Activated CD4-positive, CD25-positive, alpha-beta regulatory T cell treated with anti-CD3 and anti-CD28 coated beads, Interleukin-2, amount 50 U/mL, for 16 hours (primary cell): ENCODE measurements around the gene MAS1L.

Experiments used
- DNase-seq: peaks from one replicate; pipeline ENCODE4 v3.0.0-alpha.2; 2020; ENCODE audit warnings: low read depth, low spot score

The MAS1L gene

DNA sequence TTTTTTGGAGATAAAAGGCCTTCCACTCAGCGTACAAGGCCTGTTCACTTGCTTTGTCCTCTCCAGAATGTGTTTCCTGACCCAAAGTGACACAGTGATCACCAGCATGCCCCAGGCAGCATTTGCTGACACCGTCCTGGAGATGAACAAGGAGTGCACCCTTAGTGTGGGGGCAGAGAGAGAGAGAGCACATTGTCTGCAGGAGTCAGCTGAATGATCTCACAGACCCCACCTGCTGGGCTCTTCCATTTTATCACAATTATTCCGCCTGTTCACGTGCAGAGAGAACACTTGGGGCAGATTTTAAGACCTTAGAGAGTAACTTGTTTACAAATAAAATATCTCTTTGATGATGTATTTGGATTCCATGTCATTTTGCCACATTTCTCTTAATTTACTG is 22.4 kb upstream of the MAS1L start:
- no peak for DNase-seq

DNA sequence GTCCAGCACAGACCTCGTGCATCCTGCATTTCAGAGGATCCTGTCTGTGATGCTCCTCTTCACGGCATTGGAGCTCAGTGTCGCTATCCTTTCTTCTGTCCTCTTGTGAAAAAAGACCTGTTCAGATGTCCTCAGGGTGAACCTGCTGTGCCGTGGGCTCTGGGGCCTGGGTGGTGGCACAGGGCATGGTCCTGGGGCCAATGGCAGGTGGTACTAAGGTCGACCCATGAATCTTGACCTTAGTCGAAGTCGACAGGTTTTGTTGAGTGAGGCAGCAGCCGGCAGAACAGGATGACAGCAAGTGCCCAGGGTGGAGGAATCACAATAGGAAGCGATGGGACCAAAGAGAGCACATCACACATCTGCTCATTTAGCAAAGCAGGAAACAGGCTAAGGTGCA is 22.0 kb upstream of the MAS1L start:
- no peak for DNase-seq

DNA sequence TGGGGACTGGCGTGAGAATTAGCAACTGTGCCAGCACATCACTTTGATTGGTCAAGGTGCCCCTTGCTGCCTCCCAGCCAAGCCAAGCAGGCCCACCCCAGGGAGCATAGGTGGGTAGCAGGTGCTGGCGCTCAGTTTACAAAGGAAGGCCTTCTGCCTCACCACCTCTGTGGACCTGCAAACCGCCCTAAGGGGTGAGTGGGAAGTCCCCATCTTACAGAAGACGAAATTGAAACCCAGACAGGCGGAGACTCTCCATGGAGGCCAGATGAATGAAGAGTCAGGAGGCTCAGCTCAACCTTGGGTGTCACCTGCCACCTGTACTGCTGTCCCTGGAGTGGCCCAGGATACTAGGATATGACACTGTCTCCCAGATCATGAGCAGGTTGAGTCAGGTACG is 21.5 kb upstream of the MAS1L start:
- no peak for DNase-seq

DNA sequence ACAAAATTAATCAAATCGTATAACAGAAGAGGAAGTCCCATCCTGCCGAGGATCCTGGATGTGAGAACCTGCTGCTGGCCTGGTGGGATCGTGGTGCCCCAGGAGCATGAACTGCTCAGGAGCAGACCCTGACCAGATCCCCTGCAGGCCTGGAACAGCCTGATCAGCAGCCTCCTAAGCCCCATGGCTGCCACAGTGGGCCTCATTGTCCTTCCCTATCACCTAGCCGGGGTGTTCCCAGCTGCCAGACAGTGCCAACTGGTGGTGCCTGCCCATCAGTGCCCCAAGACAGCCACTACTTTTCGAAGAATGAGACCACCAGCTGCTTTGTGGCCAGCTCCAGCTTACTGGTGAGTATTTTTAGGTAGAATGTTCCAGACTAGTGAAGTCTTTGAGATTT is 19.6 kb upstream of the MAS1L start:
- no peak for DNase-seq

DNA sequence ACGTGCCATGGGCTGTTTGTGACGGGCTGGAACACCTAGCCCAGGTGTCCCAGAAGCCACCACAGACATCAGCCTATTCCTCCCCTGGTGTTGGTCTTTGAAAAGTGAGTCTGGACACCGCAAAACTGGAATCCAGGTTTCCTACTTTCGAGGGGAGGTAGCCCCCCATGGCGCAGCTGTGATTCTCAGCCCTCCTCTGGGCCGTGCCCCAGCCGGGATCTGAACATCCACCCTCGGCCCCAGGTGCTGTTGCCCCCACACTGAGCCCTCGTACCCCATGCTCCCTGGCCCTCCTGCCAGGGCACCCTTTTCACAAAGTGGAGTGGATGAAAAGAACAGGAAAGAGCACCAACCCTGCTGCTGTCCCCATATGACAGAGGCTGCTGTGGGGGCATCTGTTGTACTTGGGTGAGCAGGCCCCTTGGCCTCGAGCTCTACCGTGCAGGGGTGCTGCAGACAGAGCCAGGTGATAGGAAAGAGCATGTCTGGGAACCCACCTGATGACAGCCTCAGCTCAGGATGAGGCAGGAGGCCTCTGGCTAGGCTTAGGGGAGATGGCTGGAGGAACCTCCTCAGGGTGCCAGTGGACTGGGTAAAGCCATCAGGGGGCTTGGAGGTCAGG is 18.8 kb upstream of the MAS1L start:
- no peak for DNase-seq

DNA sequence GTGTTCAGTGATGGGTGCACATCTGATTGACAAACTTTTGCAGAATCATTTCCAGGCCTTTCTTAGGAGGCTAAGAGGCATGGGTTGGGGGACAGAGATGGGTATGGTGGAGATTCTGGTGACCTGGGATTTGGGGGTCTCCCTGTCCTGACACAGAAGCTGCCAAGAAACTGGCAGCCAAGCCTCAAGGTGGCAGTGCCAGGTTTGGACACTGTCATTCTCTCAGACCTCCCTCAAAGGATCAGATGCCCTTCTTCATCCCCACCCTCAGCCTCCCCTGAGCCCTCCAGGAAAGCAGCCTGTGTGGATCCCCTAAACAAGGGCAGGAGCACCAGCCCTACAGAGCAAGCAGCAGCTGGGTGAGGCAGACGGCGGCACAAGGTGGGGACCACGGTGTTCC is 18.1 kb upstream of the MAS1L start:
- no peak for DNase-seq

DNA sequence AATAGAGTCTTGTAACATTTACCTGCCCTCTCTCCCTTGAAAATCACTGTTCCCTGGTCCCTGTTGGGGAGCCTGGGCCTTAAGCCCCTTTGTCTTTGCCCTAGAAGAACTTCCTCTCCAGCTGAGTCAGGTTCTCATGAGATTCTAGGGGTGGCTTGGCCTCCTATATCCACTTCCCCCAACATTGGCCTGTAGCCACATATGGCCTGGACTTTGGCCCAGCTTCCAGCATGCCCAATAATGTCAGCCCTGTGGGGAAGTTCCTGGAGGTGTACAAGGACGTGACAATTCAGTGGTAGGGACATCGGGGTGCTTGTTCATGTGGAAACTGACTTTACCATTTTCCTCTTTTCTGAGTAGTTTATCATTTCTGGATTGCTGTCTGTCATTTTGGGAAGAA is 17.2 kb upstream of the MAS1L start:
- no peak for DNase-seq

DNA sequence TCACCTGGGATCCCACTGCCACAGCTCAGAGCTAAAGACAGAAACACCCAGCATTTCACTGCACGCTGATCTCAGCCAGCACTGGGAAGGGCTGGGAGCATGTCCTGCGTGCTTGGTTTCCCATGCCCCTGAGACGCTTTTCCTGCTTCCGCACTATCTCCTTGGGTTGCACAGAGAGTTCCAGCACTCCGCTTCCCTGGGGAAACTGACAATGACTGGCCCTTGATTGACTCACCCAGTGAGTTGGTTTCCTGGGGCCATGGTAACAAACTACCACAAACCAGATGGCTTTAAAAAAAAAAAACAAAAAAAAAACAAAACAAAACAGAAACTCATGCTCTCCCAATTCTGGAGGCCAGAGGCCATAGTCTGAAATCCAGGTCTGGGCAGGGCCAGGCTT is 14.8 kb upstream of the MAS1L start:
- no peak for DNase-seq

DNA sequence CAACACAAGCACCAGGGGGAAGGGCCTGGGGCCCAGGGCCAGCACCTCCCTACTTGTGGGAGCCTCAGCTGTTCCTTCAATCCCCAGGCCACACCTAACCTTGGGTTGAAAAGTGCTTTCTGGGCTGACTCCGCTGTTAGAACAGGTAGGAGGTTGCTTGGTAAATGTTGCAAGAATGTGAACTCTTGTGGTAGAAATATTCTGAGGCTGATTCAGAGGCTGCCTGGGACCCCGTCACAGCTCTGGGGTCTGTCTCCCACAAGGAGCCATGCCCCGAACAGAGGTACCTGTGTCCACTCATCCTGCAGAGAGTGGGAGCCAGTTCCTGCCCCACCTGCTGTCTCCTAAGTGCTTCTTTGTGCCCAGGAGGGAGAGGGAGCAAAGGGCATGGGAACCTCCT is 14.4 kb upstream of the MAS1L start:
- DNase-seq, result no peak

DNA sequence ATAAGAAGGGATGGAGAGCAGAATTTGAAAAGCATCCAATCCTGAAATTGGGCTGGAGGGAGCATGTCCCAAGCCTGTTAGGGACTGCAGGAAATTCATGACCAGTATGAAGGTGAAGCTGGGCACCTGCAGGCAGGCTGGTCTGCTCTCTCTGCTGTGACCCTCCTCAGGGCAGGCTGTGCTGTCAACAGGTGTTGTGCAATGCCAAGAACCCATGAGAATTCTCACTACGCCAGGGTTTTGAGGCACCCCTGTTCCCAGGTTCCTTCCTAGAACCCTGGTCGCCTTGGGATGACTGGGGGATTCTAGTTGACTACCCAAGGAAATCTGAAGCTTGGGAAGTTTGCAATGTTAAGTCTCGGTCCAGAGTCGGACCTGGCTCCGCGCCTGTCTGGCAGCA is 13.3 kb upstream of the MAS1L start:
- no peak for DNase-seq

DNA sequence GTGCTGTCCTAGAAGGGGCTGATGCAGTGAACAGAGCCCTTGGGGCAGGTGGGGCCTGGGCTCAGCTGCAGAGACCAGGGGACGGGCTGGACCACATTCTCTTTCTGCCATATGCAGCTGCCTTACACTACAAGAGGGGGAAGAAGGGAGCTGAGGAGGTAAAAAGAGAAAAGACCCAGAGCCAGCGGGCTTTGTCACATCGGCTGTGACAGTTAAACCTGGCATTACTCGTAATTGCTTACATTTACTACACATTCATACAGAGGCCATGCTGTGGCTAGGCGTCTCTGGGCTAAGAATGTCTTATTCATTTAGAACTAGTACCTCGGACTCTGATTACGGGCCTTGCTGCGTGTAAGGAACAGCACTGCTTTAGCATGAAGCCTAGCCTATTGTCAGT is 12.8 kb upstream of the MAS1L start:
- DNase-seq, result no peak

DNA sequence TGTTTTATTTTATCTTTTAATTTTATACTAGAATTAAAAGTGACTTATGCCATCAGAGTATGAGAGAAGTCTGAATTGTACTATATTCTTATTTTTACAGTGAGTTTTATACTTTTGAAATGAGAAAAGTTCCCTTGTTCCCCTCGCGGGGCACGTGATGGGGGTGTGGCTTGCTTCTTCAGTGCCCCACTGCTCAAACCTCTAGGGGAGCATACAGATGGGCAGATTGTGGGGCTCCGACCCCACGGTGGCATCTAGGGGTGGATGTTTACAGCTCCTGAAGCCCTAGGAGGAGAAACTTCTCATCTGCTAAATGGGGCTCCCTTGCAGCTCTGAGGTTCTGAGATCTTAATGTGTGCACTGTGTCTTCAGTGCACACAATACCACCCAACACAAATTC is 11.9 kb upstream of the MAS1L start:
- no peak for DNase-seq

DNA sequence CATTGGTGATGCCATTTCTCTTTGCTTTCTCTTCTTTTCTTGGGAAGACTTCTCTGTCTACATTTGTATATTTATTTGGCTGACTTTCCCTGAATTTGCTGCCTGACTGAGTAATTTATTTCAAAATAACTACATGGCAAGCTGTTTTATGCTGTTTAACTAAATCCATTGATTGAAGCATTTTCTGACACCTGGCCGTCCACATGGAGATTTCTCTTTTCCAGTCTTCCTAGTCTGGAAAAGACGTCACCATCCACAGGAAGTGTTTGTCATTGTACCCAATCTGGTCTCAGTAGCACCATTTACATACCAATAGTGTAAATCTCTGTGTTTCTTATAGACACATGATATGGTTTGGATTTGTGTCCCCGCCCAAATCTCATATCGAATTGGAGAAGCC is 9.2 kb upstream of the MAS1L start:
- no peak for DNase-seq

DNA sequence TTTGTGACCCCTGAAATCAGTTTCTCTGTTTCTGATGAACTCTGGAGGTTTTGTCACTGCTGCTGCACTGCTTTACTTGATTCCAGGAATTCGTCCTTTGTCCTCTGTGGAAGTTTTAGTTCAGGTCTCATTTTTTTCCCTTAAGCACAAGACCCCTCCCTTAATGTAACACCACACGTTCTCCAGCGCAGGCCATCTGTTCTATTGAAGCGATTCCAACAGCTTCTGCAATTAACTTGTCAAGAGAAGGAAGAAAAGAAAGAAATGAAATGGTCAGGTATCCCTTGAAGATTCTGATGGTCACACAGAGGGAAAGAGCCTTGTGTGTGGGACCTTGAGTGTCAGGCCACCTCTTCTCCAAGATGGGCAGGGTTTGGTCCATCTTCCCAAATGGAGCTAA is 7.8 kb upstream of the MAS1L start:
- no peak for DNase-seq

DNA sequence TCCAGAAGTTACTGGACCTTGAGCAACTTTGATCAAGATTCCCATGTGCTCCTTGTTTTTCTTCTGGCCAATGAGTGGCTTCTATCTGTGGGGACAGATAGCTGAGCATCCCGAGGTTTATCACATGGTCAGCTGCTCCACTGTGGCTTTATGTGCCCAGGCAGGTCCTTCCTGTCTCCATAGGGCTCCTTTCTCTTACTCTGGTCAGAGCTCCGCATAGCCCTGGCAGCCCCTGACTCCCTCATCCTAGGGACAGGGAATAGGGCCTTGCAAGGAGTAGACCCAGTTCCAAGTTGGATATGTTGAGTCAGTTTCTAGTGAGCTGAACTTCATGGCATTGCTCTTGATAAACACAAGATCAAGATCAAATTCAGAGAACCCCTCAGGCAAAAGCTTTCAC is 6.4 kb upstream of the MAS1L start:
- no peak for DNase-seq

DNA sequence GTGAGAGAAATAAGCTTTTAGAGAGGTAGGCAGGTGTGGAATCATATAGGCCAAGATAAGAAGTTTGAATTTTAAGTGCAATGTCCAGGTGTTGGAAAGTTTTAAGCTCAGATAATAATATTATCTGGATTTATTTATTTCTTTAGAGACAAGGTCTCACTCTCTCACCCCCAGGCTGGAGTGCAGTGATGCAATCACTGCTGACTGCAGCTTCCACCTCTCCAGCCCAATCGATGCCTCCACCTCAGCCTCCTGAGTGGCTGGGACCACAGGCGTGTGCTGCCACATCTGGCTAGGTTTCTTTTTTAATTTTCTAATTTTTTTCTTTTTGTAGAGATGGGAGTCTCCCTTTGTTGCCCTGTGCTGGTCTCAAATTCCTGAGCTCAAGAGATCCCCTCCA is 5.5 kb upstream of the MAS1L start:
- DNase-seq, result no peak

DNA sequence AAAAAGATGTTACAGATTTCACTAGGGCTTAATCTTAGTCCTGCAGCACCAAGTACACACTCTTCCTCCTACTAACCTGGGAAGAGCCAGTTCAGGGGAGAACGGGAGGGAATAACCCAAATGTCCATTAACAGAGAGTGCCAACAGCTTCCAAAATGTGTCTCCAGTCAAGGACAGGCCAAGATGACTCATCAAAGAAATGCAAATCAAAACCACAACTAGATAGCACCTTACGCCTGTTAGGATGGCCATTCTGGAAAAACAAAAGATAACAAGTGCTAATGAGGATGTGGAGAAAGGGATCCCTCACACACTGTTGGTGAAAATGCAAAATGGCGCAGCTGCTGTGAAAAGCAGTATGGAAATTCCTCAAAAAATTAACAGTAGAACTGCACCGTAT is 3.8 kb upstream of the MAS1L start:
- DNase-seq, result no peak

DNA sequence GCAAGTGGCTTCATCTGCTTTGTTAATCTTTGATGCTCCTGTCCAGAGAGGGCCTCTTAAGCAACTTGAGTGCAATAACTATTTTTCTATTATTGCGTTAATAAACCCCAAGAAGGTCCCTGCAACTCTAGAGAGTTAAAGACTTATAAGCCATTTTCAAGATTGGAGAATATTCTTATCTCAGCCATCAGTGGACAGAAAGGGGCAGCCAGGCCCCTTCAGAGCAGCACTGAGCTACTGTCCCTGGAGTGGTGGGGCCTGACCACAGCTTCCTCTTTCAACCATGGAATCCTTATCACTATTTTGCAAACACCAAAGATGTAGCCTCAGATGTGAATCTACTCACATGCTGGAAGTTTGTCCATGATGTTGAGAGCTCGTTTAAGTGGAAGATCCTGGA is 2.8 kb upstream of the MAS1L start:
- no peak for DNase-seq

DNA sequence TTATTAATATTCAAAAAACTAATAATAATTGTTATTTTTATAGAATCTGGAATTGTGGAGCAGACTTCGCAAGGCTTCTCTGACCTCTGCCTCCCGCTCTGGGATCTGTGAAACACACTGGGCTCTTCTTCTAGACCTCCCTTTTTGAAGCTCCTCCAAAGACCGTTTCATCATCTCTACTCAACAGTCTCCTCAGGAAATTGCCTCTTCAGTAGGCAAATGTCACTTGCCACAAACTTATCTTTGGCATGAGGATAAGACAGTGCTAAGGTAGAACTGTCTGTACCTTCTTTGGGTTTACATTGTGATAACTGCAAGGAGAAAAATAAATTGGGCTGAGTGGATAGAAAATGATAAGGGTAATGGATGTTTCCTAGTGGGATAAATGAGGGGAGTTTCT is 2.3 kb upstream of the MAS1L start:
- no peak for DNase-seq

DNA sequence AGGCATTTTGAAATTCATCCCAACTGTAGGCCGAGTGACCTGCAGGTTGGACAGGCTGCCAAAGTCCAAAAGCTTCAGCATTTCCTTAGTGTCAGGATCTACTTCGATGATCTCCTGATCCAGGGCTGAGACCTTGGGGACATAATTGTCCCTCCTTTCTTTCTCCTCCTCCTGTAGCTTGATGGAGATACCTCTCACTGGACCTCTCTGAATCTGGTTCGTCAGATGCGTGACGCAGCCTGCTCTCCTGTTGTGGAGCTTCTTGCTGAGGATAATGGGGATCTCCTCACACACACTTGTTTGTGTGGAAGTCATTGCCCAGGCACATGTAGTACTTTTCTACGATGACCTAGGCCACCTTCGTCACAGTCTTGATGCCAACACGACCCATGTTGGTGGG is 1.5 kb upstream of the MAS1L start:
- DNase-seq, result no peak

DNA sequence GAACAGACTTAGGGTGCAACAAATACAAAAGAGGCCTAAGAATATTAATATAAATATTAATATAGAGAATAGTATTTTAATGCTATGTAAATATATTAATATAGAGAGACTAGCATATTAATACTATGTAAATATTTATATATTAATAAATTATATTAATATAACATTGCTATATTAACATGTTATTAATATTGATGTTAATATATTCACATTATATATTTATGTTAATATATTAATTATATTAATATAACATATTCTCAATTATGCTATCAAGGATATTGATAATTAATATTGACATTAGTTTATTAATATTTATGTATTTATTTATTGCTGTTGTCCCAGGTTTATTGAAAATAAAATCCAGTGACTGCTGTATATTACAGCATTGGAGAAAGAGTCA is 1.1 kb upstream of the MAS1L start:
- DNase-seq, result no peak

DNA sequence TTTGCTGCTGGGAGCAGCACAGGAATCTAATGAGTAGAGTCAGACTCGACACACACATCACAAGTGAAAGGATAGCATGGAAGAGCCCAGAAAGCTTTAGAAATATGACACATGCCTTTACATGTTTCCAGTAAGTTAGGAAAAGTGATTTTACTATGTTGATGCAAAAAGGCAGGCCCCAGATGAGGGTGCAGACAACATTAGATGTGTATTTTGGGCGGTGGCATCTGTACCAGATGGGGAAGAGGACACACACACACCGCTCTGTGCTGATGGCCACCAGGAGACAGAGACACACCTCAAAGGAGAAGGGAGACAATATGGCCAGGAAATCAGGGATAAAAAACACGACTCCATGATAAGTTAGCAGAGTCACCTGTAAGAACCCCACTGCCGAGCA is 625 bp downstream of the MAS1L start:
- no peak for DNase-seq

DNA sequence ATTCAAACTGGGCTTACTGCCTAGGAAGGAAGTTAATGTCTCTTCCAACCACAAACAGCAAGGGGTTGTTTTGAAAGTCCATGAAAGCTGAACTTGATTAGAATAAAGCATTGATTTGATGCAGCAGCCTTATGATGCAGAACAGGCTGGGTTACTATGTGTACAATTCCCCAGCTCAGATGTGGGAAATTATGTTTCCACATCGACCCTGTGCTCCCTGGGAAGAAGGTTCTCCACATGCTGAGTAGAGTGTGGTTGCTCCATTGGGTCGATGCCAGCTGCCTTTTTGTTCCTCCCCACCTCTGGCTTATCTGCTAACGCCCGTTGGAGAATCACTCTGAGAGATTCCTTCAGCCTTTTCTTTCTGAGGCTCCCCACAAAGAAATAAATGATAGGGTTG is 1.2 kb downstream of the MAS1L start:
- no peak for DNase-seq

DNA sequence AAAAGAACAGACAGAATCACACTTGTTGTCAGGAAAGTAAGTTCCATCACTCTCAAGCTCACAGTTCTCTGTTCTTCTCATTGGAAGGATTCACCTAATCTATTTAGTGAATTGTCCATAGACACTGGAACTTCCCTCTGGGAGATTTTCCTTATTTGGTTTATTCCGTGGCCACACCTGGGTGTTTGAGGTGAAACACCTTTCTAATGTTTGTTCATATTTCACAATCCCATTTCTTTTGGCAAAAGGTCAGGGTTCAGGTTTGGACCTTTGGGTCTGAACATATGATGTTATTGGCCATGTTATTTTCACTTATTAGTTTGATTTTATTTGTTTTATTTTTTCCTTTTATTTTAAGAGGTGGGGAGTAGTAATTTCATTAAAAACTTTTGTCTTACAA is 4.0 kb downstream of the MAS1L start:
- DNase-seq, result no peak

DNA sequence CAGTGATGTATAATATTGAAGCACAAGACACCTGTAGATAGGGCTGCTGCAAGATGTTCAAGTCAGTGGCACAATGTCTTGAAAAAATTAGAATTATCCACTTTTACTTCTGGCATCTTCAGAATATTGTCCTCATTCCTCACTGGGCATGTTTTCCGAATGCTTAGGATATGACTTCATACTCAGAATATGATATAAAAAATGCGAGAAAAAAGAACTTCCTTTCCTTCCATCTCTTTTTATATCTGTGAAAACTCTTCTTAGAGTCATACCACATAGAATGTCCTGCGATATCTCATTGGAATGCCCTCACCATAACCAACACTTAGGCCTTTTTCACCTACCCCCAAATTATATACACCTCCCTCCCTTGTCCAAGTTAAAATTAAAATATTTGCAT is 4.6 kb downstream of the MAS1L start:
- DNase-seq, result no peak
